Memory B cell (primary cell): ENCODE measurements around the gene PRLH.

Experiments
- ATAC-seq: fragments of 150-1000 bp; cut with Tn5 transposase; 2 replicates; pipeline ENCODE4 v1.10.0; 2021; ENCODE audit warnings: low read depth, mild to moderate bottlenecking, moderate library complexity
- DNase-seq, 2 donors: peaks; one replicate each; pipeline ENCODE4 v3.0.0; 2022; ENCODE audit warnings: low spot score in 2 of 2
- H3K27ac Mint-ChIP-seq: one replicate; pipeline ENCODE4 v1.8.0; 2022; ENCODE audit warnings: mild to moderate bottlenecking, moderate library complexity, mixed read lengths
- H3K27me3 Mint-ChIP-seq: one replicate; pipeline ENCODE4 v1.8.0; 2022; ENCODE audit warnings: mixed read lengths
- H3K36me3 Mint-ChIP-seq: one replicate; pipeline ENCODE4 v1.8.0; 2022; ENCODE audit warnings: mild to moderate bottlenecking, mixed read lengths
- H3K4me1 Mint-ChIP-seq: one replicate; pipeline ENCODE4 v1.8.0; 2022; ENCODE audit warnings: mixed read lengths
- H3K4me3 Mint-ChIP-seq: one replicate; pipeline ENCODE4 v1.8.0; 2022; ENCODE audit warnings: mild to moderate bottlenecking, moderate library complexity, mixed read lengths
- H3K9me3 Mint-ChIP-seq: one replicate; pipeline ENCODE4 v1.8.0; 2022; ENCODE audit warnings: mixed read lengths

PRLH gene

DNA sequence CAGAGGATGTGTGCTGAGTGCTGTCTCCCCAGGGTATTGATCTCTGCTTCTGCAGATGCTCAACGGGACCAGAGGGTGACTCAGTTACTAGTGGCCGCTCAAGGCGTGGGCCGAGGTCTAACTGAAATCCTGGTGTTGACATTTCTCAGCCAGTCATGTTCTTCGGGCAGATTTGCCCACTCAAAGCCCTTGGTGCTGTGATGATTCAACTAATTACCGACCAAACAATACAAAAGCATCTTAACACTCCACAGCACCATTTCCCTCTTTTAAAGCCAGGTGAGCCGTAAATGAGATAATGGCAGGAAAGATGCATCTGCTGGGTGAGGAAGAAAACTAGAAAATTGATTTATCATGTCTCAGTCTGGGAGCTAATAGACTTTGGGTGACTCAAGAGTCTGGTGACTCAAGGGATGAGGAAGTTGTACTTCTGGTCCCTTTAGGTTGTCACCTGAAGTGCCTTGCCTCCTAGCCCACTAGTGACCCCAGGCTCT is 32.7 kb upstream of the PRLH start:
- Mint-ChIP-seq H3K27ac (no peak overlapping the region), H3K27me3 (peaks cover 8% of the 10 kb centered on the region), H3K36me3 (no peaks in the 10 kb centered on the region), H3K4me1 (peaks cover 15% of the 10 kb centered on the region), H3K9me3 (no peaks in the 10 kb centered on the region), H3K4me3 (no peak overlapping the region)
- no peak for ATAC-seq
- DNase-seq = no peak

DNA sequence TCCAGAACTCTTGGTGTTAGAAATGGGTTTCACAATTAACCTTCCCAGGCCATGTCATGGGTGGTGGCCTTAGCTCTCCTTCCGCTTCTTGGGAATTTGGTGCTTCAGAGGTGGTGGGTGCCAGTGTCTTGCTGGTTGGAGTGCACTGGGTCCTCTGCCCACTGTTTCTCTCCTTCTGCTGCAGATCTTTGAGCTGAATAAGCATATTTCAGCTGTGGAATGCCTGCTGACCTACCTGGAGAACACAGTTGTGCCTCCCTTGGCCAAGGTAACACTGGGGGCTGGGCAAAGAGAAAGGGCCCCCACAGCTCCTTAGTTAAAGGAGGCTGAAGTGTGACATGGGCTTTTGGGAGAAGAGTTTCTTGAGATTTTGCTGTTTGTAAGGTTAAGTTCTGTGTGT is 32.0 kb upstream of the PRLH start:
- no peaks in the 10 kb centered on the region for H3K36me3 Mint-ChIP-seq

DNA sequence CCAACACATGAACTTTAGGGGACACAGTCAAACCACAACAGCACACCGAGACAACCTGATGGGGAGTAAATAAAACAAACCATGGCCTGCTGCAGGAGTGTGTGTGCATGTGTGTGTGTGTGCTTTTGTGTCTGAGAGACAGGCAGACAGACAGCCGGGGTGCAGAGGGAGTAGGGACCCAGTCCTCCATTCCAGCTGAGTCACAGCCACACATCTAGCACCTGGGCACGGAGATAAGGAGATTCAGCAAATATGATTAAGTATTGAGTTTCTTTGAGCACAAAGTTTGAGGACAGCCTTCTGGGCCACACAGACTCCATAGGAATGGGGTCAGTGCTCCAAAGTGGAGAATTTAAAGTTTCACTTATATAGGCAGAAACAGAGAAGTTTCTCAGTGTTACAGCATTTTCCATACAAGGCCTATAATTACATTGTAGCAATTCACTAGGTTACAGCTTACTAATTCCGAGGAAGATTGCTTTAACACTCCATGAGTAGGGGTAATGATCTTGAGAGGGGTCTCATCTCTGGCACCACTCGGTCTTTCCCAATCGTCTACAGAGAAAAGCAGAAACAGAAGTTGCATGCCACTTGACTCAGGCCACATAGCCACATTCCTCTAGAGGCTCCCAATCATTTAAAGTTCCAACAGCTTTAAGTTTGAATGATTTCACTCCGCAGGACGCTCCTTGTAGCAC is 30.8 kb upstream of the PRLH start:
- H3K27me3 Mint-ChIP-seq = peaks cover 11% of the 10 kb centered on the region
- no peak overlapping the region for H3K27ac Mint-ChIP-seq
- no peak for DNase-seq
- peaks cover 6% of the 10 kb centered on the region for H3K4me1 Mint-ChIP-seq
- H3K36me3 Mint-ChIP-seq = no peaks in the 10 kb centered on the region
- no peak overlapping the region for H3K4me3 Mint-ChIP-seq
- H3K9me3 Mint-ChIP-seq = no peaks in the 10 kb centered on the region
- ATAC-seq = no peak

More for the DNA sequence above, 32.0 kb upstream of the PRLH start:
- Mint-ChIP-seq H3K27ac (no peak overlapping the region), H3K4me3 (no peak overlapping the region), H3K9me3 (no peaks in the 10 kb centered on the region), H3K4me1 (peaks cover 12% of the 10 kb centered on the region), H3K27me3 (peaks cover 8% of the 10 kb centered on the region)
- ATAC-seq (no peak), DNase-seq (no peak)

DNA sequence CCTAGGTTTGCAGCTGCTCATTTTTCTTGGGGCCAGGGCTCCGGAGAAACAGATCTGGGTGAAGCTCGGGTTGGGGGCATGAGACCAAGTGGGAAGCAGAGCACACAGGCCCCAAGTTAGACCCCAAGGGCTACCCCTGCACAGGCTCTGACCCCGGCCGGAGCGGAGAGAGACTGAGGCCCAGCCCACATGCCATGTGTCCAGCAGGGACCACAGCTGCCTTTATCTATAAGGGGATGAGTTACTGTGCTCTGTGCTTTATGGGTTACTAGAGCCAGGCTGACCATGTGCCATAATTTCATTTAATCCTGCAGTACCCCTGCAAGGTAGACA is 30.3 kb upstream of the PRLH start:
- no peaks in the 10 kb centered on the region for H3K9me3 Mint-ChIP-seq
- no peak overlapping the region for H3K27ac Mint-ChIP-seq
- H3K36me3 Mint-ChIP-seq = no peaks in the 10 kb centered on the region
- peaks cover 2% of the 10 kb centered on the region for H3K4me1 Mint-ChIP-seq
- H3K4me3 Mint-ChIP-seq = no peak overlapping the region
- ATAC-seq = no peak
- peaks cover 11% of the 10 kb centered on the region for H3K27me3 Mint-ChIP-seq
- DNase-seq = no peak

DNA sequence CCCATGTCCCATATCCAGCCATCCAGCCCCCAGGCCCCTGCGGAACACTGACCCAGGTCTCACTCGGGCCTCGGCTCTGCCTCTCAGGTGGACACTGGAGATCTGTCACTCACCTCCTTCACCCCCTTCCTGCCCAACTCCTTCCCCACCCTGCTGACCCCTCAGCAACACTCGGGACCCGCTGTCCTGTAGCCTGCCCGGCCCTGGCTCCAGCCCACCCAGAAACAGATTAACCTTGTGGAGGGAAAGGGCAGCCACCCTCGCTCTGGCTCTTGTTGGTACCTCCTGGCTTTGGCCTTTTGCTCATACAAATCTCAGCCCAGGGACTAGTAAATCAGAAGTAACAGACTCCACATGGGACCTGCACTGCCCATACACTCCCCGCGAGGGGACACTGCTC is 29.8 kb upstream of the PRLH start:
- DNase-seq (no peak), ATAC-seq (no peak)
- no peak overlapping the region for H3K4me3 Mint-ChIP-seq
- H3K27me3 Mint-ChIP-seq = peaks cover 13% of the 10 kb centered on the region
- no peaks in the 10 kb centered on the region for H3K9me3 Mint-ChIP-seq
- no peak overlapping the region for H3K27ac Mint-ChIP-seq
- no peaks in the 10 kb centered on the region for H3K4me1 Mint-ChIP-seq
- H3K36me3 Mint-ChIP-seq = no peaks in the 10 kb centered on the region

DNA sequence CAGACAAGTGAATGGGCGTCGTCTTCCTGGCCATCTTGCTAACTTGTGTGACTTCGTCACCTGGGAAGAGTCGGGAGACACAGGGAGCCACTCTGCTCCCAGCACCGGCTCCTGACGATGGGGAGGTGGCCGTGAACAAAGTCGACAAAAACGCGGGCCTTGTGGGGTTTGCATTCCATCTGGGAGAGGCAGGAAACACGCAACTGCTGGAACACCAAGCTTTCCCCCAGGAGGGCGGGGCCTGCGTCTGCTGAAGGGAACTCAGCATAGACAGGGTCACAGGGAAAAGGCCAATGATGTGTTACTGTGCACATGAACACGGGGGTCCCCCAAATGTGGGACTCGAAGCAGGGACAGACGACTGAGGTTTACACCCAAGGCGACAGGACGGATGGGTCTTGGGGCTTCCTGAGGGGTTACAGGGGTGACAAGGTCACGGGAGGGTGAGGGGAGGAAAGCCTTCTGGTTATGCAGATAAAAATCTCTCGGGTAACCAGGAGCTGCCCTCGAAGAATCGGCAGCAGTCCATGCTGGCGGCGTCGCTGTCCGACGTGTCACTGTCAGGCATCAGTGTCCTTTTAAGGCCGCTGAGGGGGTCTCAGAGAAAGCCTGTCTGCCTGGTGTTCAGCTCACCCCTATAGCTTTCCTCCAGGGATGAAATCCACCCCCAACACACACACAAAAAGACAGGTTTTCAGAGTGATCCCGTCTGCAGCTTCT is 28.2 kb upstream of the PRLH start:
- Mint-ChIP-seq H3K4me3 (no peak overlapping the region), H3K9me3 (no peaks in the 10 kb centered on the region), H3K27me3 (peaks cover 14% of the 10 kb centered on the region), H3K27ac (no peak overlapping the region), H3K4me1 (no peaks in the 10 kb centered on the region), H3K36me3 (no peaks in the 10 kb centered on the region)
- ATAC-seq (no peak), DNase-seq (no peak)

DNA sequence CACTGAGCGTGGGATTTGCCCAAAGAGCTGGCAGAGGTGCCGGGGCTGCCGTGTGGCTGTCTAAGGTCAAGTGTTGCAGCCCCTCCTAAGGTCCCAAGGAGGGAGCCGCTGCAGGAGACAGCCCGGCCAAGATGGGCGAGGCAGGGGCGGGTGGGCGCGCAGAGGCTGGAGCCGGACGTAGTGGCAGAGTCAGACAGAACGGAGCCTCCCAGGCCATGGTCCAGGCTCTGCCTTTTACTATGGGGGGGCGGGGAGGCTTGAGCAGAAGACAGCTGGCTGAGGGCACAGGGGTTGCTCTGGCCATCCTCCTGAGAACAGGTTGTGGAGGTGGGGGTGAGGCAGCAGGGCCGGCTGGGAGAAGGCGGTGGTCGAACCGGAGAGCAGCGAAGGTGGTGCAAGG is 27.5 kb upstream of the PRLH start:
- Mint-ChIP-seq H3K4me3 (no peak overlapping the region), H3K9me3 (no peaks in the 10 kb centered on the region), H3K27ac (no peak overlapping the region), H3K27me3 (peaks cover 14% of the 10 kb centered on the region), H3K4me1 (no peaks in the 10 kb centered on the region), H3K36me3 (no peaks in the 10 kb centered on the region)
- no peak for ATAC-seq
- no peak for DNase-seq

DNA sequence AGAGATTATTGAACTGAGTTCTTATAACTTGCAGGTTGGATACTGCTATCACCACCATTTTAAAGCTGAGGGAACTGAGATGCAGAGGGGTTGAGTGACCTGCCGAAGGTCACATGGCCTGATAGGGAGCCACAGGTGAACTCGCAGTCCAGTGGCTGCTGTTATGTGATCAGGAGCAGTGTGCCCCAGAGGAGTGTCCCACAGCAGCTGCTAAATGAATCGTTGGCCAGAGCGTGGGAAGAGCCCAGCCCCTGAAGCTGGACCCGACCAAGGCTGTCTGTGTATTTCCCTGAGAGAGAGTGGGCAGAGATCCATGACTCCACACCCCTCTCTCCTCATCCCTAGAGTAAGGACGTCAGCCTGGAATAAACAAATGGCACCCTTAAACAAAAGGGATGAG is 26.7 kb upstream of the PRLH start:
- no peaks in the 10 kb centered on the region for H3K4me1 Mint-ChIP-seq
- H3K27ac Mint-ChIP-seq = no peak overlapping the region
- H3K27me3 Mint-ChIP-seq = peaks cover 14% of the 10 kb centered on the region
- no peaks in the 10 kb centered on the region for H3K36me3 Mint-ChIP-seq
- no peak for DNase-seq
- no peak for ATAC-seq
- H3K4me3 Mint-ChIP-seq = no peak overlapping the region
- no peaks in the 10 kb centered on the region for H3K9me3 Mint-ChIP-seq

DNA sequence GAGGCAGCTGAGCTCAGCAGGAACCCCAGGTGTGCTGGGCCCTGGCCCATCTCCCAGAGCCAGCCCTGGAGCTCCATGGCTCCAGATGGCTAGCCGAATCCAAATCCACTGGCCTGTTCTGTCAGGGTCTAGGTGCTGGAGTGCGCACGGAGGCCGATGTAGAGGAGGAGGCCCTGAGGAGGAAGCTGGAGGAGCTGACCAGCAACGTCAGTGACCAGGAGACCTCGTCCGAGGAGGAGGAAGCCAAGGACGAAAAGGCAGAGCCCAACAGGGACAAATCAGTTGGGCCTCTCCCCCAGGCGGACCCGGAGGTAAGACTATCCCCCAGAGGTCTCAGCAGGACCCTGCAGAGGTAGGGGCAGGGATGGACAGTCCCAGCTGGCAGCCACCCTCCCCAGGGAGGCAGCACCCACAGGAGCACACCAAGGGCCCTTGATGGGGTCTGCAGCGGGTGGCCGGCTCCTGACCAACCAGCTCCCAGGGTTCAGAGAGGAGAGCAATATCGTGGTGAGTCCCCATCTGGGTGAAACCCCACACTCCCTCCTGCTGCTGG is 26.1 kb upstream of the PRLH start:
- no peaks in the 10 kb centered on the region for H3K4me1 Mint-ChIP-seq
- no peak overlapping the region for H3K27ac Mint-ChIP-seq
- peaks cover 14% of the 10 kb centered on the region for H3K27me3 Mint-ChIP-seq
- H3K36me3 Mint-ChIP-seq = no peaks in the 10 kb centered on the region
- H3K4me3 Mint-ChIP-seq = no peak overlapping the region
- no peaks in the 10 kb centered on the region for H3K9me3 Mint-ChIP-seq
- DNase-seq (no peak), ATAC-seq (no peak)

DNA sequence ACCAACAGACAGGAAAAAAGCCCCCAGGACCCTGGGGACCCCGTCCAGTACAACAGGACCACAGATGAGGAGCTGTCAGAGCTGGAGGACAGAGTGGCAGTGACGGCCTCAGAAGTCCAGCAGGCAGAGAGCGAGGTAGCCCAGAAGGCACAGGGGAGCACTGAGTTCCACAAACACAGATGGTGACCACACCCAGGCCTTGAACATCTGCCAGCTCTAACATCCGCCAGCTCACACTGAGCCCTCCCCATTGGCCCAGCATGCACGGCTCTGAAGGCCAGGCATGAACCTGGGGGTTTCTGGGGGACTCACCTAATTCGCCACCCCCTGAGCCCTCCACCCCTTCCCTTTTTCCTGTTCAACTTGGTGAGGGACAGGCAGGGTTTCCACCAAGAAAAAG is 25.6 kb upstream of the PRLH start:
- Mint-ChIP-seq H3K36me3 (no peaks in the 10 kb centered on the region), H3K27me3 (peaks cover 14% of the 10 kb centered on the region), H3K27ac (no peak overlapping the region), H3K4me3 (no peak overlapping the region), H3K4me1 (no peaks in the 10 kb centered on the region), H3K9me3 (no peaks in the 10 kb centered on the region)
- no peak for DNase-seq
- ATAC-seq = peak; percentile 43

DNA sequence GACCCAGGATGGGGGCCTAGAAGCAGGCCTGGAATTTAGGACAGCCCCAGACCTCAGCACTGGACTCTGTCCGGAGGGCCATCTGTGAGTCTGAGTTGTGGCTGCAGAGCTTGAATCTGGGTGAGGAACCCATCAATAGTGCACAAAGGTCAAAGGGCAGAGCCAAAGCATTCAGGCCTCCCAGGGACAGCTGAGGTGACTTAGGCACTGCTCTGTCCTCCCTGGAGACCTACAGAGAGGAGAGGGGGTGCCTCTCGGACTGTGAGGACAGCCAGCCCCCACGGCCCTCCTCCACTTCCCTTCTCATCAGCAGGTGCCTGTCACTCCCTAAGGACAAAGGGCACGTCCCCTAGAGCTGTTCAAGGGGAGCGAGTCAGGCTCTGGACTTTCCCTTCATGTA is 25.1 kb upstream of the PRLH start:
- H3K4me1 Mint-ChIP-seq = no peaks in the 10 kb centered on the region
- DNase-seq (no peak), ATAC-seq (no peak)
- H3K27me3 Mint-ChIP-seq = peaks cover 13% of the 10 kb centered on the region
- H3K27ac Mint-ChIP-seq = peak overlapping the region; percentile 7
- no peak overlapping the region for H3K4me3 Mint-ChIP-seq
- H3K36me3 Mint-ChIP-seq = no peaks in the 10 kb centered on the region
- H3K9me3 Mint-ChIP-seq = no peaks in the 10 kb centered on the region

DNA sequence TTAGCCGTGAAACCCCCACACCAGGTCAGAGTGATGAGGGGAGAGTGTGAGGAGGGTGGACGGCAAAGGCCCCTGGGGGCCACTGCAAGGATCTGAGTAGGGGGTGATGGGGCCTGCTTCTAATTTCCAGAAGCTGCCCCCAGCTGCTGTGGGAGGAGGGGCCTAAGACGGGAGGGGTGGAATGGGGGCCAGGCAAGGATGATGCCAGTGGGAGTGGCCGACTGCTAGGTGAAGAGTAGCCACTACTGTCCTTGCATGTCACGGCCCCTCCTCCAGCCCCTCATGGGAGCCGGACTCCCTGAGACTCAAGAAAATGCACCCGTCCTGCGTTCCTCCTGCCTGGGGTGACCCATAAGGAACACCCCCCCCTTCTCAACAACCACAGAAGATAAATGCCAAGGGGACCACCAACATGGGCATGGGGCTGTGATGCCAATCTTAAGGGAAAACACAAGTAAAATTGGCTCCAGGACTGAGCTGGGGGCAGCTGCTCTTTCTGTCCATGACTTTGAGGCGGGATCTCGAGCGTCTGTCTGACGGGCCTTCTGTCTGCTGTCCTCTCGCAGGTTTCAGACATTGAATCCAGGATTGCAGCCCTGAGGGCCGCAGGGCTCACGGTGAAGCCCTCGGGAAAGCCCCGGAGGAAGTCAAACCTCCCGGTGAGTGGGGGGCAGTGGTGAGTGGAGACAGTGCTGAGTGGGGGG is 24.2 kb upstream of the PRLH start:
- ATAC-seq (no peak), DNase-seq (no peak)
- Mint-ChIP-seq H3K27ac (no peak overlapping the region), H3K27me3 (peaks cover 14% of the 10 kb centered on the region), H3K4me1 (no peaks in the 10 kb centered on the region), H3K4me3 (no peak overlapping the region), H3K9me3 (no peaks in the 10 kb centered on the region), H3K36me3 (no peaks in the 10 kb centered on the region)

DNA sequence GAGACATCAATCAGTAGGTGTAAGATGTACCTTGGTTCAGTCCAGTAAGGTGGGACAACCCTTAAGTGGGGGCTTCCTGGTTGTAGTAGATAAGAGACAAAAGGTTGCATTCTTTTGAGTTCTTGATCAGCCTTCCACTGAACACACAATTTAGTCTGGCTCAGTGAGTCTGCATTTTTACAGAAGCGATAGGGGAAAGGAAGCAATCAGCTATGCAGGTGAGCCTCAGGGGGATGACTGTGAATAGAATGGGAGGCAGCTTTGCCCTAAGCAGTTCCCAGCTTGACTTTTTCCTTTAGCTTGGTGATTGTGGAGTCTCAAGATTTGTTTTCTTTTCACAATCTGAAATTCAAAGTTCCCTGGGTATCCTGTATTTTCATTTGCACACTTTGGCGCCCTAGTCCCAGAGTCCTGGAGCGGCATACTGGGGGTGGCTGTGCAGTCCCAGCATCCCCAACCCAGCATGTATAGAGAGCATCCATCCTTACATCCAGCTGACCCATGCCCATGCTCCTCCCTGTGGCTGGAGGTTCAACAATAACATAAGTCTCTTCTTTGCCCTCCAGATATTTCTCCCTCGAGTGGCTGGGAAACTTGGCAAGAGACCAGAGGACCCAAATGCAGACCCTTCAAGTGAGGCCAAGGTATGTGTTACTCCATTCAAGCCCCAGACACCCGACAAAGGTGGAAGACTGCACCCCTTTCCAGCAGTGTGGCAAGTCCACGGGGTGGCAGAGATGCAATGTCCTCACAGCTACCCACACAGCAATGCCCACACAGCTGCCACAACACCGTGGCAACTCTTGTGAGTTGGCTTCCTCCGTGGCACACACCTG is 20.1 kb upstream of the PRLH start:
- no peaks in the 10 kb centered on the region for H3K9me3 Mint-ChIP-seq

More for the DNA sequence above, 20.1 kb upstream of the PRLH start:
- DNase-seq = no peak
- no peaks in the 10 kb centered on the region for H3K36me3 Mint-ChIP-seq
- H3K4me1 Mint-ChIP-seq = no peaks in the 10 kb centered on the region
- ATAC-seq = no peak
- peaks cover 8% of the 10 kb centered on the region for H3K27me3 Mint-ChIP-seq
- no peak overlapping the region for H3K4me3 Mint-ChIP-seq
- H3K27ac Mint-ChIP-seq = no peak overlapping the region
